Activated CD8-positive, alpha-beta memory T cell treated with anti-CD3 and anti-CD28 coated beads for 36 hours (primary cell): ENCODE results near the gene MYO1D. TPM values are rescaled to one million over a fixed set of nuclear protein-coding genes. Genes with fewer than 3 reads are reported as not detected.

Experiments used
- CTCF ChIA-PET: fragments of 350-600 bp; sonication (Branson Sonifier 250); formaldehyde crosslinking; loops from one replicate; lab custom pipeline; 2021; ENCODE audit warnings: antibody characterized with exemption; lab: Charles Lee
- POLR2A ChIA-PET: fragments of 350-600 bp; sonication (Branson Sonifier 250); formaldehyde crosslinking; loops from one replicate; lab custom pipeline; 2021; ENCODE audit warnings: antibody characterized with exemption; lab: Charles Lee
- total RNA-seq, 2 experiments: library from RNA; stranded (reverse); gene quantifications; one replicate each; pipeline ENCODE4 v1.2.3, GENCODE V29; 2021

The MYO1D gene
- total RNA-seq, 2 experiments from 2014 or later = 10.5 to 12.5 TPM

- ChIA-PET POLR2A (no interaction called here), CTCF (interaction anchor here (3.2 kb wide), 1 partner anchor 7 kb away, joined by 9 read pairs; the partner anchor contains the start of gene MYO1D)
These were observed 7.4 kb downstream of the MYO1D start for GRCh38 chr17:32869345-32870026.

- ChIA-PET CTCF (no interaction called here), POLR2A (no interaction called here)
These were observed 11.8 kb downstream of the MYO1D start for GRCh38 chr17:32865141-32865540.

GRCh38 chr17:32863559-32863958 is 13.4 kb downstream of the MYO1D start:
- CTCF ChIA-PET = interaction anchor here (1.9 kb wide), 1 partner anchor 13 kb away, joined by 7 read pairs; the partner anchor contains the start of gene MYO1D

GRCh38 chr17:32862940-32863339 is 14.0 kb downstream of the MYO1D start:
- CTCF ChIA-PET = interaction anchor here (0.6 to 1.9 kb wide), 2 partner anchors 13 to 70 kb away, joined by 3 to 7 read pairs; partner anchors contain the start of gene MYO1D
- POLR2A ChIA-PET = no interaction called here

More at GRCh38 chr17:32863559-32863958, 13.4 kb downstream of the MYO1D start:
- POLR2A ChIA-PET = interaction anchor here (1.1 kb wide), 1 partner anchor 14 kb away, joined by 12 read pairs; the partner anchor contains the start of gene MYO1D

- ChIA-PET CTCF (interaction anchor here (2.3 kb wide), 1 partner anchor 15 kb away, joined by 7 read pairs; the partner anchor contains the start of gene MYO1D), POLR2A (no interaction called here)
These were observed 14.9 kb downstream of the MYO1D start for GRCh38 chr17:32861981-32862380.

- POLR2A ChIA-PET = no interaction called here
These were observed 16.9 kb downstream of the MYO1D start for GRCh38 chr17:32859857-32860525.

GRCh38 chr17:32855620-32856019 is 21.3 kb downstream of the MYO1D start:
- CTCF ChIA-PET = no interaction called here
- POLR2A ChIA-PET = no interaction called here

More at GRCh38 chr17:32859857-32860525, 16.9 kb downstream of the MYO1D start:
- CTCF ChIA-PET = interaction anchor here (2.3 kb wide), 1 partner anchor 17 kb away, joined by 7 read pairs; the partner anchor contains the start of gene MYO1D

GRCh38 chr17:32854832-32855389 is 22.0 kb downstream of the MYO1D start:
- ChIA-PET CTCF (interaction anchor here (1.2 kb wide), 1 partner anchor 23 kb away, joined by 4 read pairs; the partner anchor contains the start of gene MYO1D), POLR2A (no interaction called here)

GRCh38 chr17:32854207-32854606 is 22.7 kb downstream of the MYO1D start:
- POLR2A ChIA-PET = no interaction called here
- CTCF ChIA-PET = interaction anchor here (1.2 kb wide), 1 partner anchor 23 kb away, joined by 4 read pairs; the partner anchor contains the start of gene MYO1D

GRCh38 chr17:32852811-32853210 is 24.1 kb downstream of the MYO1D start:
- CTCF ChIA-PET = no interaction called here
- POLR2A ChIA-PET = no interaction called here

- ChIA-PET CTCF (no interaction called here), POLR2A (no interaction called here)
These were observed 27.0 kb downstream of the MYO1D start for GRCh38 chr17:32849879-32850278.

- POLR2A ChIA-PET = no interaction called here
- CTCF ChIA-PET = interaction anchor here (0.6 kb wide), 1 partner anchor 59 kb away, joined by 3 read pairs; no protein-coding TSS in a partner anchor
These were observed 28.9 kb downstream of the MYO1D start for GRCh38 chr17:32847977-32848376.

GRCh38 chr17:32846143-32846542 is 30.8 kb downstream of the MYO1D start:
- ChIA-PET CTCF (no interaction called here), POLR2A (no interaction called here)

- CTCF ChIA-PET = no interaction called here
- POLR2A ChIA-PET = no interaction called here
These were observed 36.7 kb downstream of the MYO1D start for GRCh38 chr17:32840241-32840640.

- ChIA-PET POLR2A (no interaction called here), CTCF (no interaction called here)
These were observed 40.4 kb downstream of the MYO1D start for GRCh38 chr17:32836527-32836926.

- CTCF ChIA-PET = no interaction called here
- POLR2A ChIA-PET = no interaction called here
These were observed 41.6 kb downstream of the MYO1D start for GRCh38 chr17:32835291-32835761.

GRCh38 chr17:32834104-32834503 is 42.8 kb downstream of the MYO1D start:
- POLR2A ChIA-PET = no interaction called here
- CTCF ChIA-PET = no interaction called here

GRCh38 chr17:32833526-32833925 is 43.4 kb downstream of the MYO1D start:
- ChIA-PET CTCF (no interaction called here), POLR2A (no interaction called here)

- CTCF ChIA-PET = no interaction called here
- POLR2A ChIA-PET = no interaction called here
These were observed 43.8 kb downstream of the MYO1D start for GRCh38 chr17:32833076-32833475.
